ENCODE measurements around the gene EPHA7.

EPHA7 gene

DNA sequence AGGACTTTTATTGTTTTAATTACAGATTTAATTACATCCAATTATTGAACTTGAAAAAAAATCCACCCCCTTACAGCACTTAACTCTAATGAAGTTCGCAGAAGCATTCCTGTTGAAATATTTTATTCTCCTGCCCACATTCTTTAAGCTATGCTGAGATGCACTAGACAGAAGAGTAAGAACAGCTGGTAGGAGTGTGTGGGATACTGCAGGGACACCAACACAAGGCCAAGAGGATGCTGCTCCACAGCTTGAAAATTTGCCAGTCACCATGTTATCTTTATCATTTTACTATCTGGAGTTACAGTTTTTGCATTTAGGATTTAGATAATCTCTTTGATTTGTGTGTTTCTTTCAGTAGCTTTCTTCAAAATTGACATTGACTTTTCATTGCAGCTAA lies 180.7 kb downstream of the EPHA7 start:
- DNase-seq, result no peak

- no peak for DNase-seq
These were observed 183.6 kb downstream of the EPHA7 start for GRCh38 chr6:93235775-93236174.

DNA sequence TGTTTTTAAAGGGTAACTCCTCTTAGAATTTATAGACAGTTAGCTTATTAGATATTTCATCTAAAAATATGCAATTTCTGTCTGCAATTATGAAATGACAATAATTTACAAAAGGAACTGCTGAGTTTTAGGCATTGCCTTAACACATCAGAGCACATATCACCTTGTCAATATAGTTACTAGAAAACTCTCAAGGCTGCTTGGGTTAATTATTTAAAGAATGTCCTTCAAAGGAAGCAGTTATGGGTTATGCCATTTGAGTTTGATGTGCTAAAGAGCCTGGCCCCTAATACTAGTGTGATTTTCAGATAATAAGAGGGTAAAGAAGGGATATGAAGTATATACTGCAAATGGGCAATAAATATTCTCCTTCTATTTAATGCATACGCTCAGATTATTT lies 192.5 kb downstream of the EPHA7 start:
- no peak for DNase-seq

- DNase-seq, result no peak
These were observed 197.1 kb downstream of the EPHA7 start for GRCh38 chr6:93222071-93222851.

DNA sequence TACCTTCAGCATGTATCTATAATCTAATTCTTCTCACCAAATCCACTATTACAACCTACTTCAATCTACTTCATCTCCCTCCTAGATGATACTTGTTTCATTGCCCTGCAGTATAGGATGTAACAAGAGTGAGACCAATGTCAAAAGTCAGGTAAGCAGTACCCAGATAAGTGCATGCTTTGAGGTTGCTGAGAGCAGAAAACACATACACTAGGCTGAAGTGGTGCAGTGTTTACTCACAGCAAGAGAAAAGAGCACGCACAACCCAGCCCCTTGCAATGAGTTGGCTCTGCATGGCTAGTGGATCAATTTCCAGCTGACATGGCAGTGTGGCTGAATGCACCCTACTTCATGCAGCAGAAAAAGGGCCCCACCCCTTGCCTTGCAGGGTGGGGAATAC lies 199.9 kb downstream of the EPHA7 start:
- DNase-seq, result no peak

DNA sequence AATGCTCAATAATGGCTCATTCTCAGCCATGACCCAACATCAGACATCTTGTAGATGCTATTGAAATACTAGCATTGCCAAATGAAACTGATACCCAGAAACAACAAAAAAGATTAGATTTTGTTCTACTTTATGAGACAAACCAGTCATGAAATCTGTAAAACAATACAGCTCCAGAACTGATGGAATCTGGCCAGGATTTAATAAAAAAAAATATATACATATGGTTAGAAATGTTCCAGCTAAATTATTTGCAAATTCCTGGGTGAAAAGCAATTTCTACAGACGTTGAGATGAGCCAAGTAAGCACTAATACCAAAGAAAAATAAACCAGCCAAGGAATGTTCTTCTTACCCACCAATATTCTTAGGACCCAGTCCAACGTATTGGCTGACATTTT lies 201.3 kb downstream of the EPHA7 start:
- no peak for DNase-seq

DNA sequence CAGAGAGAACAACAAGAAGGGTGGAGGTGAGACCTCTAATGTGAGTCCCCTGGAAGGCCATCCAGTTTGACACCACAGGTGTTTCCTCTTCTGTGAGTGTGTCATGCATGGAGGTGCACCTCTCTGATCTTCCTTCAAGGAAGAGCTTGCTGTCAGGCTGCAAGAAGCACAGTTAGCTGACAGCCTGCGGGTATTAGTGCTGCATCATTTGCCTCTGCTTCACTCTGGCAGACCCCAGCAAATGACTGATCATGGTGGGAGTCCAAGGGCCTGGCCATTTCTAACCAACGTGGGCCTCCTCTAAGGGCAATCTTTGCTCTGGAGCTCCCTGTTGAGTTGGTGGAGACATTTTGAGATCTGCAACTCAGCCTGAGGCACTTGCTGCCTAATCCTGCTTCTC lies 206.3 kb downstream of the EPHA7 start:
- no peak for DNase-seq

DNA sequence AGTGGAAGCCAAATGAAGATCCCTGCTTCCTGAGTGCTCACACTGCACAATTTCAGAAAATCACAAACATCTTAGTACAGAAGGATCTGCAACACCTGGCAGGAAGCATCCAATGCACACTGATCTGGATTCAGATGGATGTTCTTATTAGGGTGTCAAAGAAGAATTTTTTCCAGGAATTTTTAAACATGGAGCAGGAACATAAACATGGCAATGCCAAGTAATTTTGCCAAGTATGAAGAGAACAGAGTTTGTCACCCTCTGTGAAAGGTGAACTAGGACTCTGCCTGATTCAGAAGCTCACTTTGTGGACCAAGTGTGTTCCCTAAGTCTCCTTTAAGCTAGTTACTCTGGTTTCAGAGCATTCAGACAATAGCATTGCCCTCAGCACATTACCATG lies 208.5 kb downstream of the EPHA7 start:
- DNase-seq, result no peak

- no peak for DNase-seq
These were observed 210.0 kb downstream of the EPHA7 start for GRCh38 chr6:93209358-93209757.

DNA sequence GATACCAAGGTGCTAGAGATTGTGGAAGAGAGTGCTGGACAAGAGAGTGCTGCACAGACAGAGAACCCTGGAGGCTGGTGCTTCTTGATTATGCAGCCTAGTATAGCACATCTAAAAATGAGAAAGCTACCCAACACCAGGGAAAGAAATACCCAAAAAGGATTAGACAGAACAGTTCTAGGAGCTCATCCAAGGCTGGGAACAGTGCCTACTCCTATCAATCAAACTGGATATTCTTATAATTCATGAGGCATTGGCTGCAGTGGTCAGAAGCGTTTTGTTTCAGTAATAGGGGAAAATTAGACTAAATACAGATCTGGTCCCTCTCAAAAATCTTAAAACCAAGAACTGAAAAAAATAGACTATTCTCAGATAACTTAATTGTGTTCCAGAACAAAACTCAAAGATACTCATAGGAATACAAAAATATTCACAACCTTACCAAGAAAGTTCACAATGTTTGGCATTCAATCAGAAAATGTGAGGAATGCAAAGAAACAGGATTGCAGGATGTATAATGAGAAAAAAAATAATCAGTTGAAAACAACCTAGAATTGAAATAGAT lies 222.9 kb downstream of the EPHA7 start:
- DNase-seq, result no peak

- DNase-seq, result no peak
These were observed 224.9 kb downstream of the EPHA7 start for GRCh38 chr6:93194480-93194879.

DNA sequence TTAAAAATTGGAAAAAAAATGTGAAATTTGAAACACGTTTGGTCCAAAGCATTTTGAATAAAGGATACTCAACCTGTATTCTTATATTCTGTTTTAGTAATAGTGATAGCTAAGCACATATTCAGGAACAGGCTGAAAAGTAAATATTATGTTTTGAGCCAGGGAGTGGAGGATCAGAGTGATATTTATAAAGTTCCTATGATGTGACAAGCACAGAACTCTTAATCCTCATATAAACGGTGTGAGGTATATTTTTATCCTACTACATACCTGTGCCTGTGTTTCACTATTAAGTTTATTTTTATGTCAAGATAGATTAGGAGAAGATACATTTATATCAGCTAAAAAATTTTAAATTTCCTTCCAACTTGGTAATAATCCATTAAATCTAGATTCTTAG lies 225.5 kb downstream of the EPHA7 start:
- no peak for DNase-seq
